Myocyte (in vitro differentiated cells): ENCODE data around the gene UPB1. TPM values are rescaled to one million over a fixed set of nuclear protein-coding genes. Genes with fewer than 3 reads are reported as not detected.
"Not testable (repeated sequence)": the region's sequence is repeated elsewhere in the genome, so short reads cannot be mapped to it uniquely, and the experiment has no call there.

Source experiments
- DNase-seq: peaks from one replicate; pipeline ENCODE4 v3.0.0-alpha.2; 2012; ENCODE audit warnings: low read depth
- total RNA-seq: library from RNA; depleted of rRNA; stranded (reverse); fragments of >200 nt; gene quantifications from 2 replicates; pipeline ENCODE4 v1.2.3, GENCODE V29; 2014

Gene UPB1
- total RNA-seq, 1 donor from 2014 or later: not detected

GRCh38 chr22:24526191-24526590, 31.1 kb downstream of the UPB1 start:
- no peak for DNase-seq

GRCh38 chr22:24529898-24530297, 34.8 kb downstream of the UPB1 start:
- DNase-seq: no peak

GRCh38 chr22:24530968-24531367, 35.8 kb downstream of the UPB1 start:
- not testable (repeated sequence) for DNase-seq

GRCh38 chr22:24532075-24532474, 36.9 kb downstream of the UPB1 start:
- DNase-seq: no peak

GRCh38 chr22:24535348-24535747, 40.2 kb downstream of the UPB1 start:
- DNase-seq: no peak

- peak; percentile 88 for DNase-seq
Measured at GRCh38 chr22:24536089-24536488, 41.0 kb downstream of the UPB1 start.

- DNase-seq: peak; percentile 75
Measured at GRCh38 chr22:24540470-24540869, 45.3 kb downstream of the UPB1 start.

- DNase-seq: no peak
Measured at GRCh38 chr22:24541681-24542515, 46.8 kb downstream of the UPB1 start.

GRCh38 chr22:24542641-24543040, 47.5 kb downstream of the UPB1 start:
- DNase-seq: peak; percentile 98

GRCh38 chr22:24543185-24543601, 48.1 kb downstream of the UPB1 start:
- peak; percentile 89 for DNase-seq

- no peak for DNase-seq
Measured at GRCh38 chr22:24543679-24544243, 48.6 kb downstream of the UPB1 start.

- DNase-seq: no peak
Measured at GRCh38 chr22:24548812-24549211, 53.7 kb downstream of the UPB1 start.

- no peak for DNase-seq
Measured at GRCh38 chr22:24550028-24550901, 55.1 kb downstream of the UPB1 start.

- DNase-seq: no peak
Measured at GRCh38 chr22:24550902-24551435, 55.8 kb downstream of the UPB1 start.

- not testable (repeated sequence) for DNase-seq
Measured at GRCh38 chr22:24552503-24553286, 57.6 kb downstream of the UPB1 start.

GRCh38 chr22:24553597-24554312, 58.6 kb downstream of the UPB1 start:
- DNase-seq: peak; percentile 55

GRCh38 chr22:24554313-24555164, 59.4 kb downstream of the UPB1 start, which contains the start of gene GUCD1:
Gene GUCD1, minus strand, starts transcription at chr22:24555138. Its CDS starts 147 bp downstream, at chr22:24554991.
- peak; percentile 58 for DNase-seq

- peak; percentile 99 for DNase-seq
Measured at GRCh38 chr22:24555165-24556039, 60.3 kb downstream of the UPB1 start, which contains the start of gene SNRPD3. Gene SNRPD3, plus strand, starts transcription at chr22:24555999. Its CDS starts 1,676 bp downstream, at chr22:24557675.
